ENCODE results near the gene UBR1.
A peak's percentile ranks its signal among the peaks of the same experiment; 100 is the strongest.
"Not testable (repeated sequence)": the region's sequence is repeated elsewhere in the genome, so short reads cannot be mapped to it uniquely, and the experiment has no call there.

UBR1 gene

DNA sequence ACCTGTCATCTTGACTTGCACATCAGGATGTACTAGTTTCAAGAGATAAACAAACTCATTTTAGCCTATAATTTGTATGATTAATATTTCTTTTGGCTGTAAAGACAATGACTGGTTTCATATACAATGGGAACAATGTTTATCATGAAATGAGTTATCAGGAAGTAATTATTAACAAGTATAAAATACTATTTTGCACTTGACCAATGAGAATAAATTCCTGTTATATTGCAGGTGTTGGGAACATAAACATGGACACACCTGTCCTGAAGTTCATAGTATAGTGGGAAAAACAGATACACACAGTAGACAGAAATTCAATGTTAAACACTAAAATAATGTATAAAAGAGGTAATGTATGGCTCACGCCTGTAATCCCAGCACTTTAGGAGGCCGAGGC is 56.9 kb downstream of the UBR1 start:
- no peak for DNase-seq

DNA sequence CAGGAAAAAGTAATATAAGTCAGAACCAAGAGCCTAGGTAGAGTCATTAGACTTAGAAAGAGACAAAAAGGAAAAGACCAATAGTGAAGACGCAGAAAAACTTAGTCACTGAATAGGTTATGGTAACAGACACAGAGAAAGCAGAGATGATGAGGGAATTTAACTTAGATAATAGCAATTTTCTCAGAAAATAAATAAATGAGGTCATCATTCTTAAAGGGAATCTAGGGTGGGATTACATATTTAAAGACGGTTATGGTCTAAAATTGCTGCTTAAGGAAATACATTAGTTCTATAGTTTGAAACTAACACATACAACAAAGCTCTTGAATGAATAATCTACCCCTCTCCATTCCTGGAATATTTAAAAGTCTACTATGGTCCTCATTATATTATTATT is 59.4 kb downstream of the UBR1 start:
- DNase-seq = no peak

DNA sequence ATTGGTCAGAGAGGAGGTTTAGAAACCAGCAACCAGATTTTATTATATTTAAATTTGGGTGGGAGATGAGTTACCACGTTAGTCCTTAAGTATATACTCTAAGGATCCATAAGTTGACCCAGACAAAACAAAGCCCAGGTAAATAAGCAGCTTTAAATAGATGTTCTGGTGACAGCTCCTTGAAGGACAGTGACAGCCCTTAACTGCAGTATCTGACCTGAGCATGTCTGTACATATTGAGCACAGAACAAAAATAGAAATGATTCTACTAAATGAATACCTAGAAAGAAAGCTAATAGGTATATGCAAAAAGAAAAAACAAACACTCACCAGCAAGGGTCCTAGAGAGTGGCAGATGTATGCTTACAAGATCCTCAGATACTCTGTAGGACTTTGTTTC is 63.0 kb downstream of the UBR1 start:
- DNase-seq = no peak

DNA sequence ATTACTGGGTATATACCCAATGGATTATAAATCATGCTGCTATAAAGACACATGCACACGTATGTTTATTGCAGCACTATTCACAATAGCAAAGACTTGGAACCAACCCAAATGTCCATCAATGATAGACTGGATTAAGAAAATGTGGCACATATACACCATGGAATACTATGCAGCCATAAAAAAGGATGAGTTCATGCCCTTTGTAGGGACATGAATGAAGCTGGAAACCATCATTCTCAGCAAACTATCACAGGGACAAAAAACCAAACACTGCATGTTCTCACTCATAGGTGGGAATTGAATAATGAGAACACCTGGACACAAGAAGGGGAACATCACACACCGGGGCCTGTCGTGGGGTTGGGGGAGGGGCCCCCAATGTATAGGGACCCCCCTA is 64.8 kb downstream of the UBR1 start:
- DNase-seq = not testable (repeated sequence)

DNA sequence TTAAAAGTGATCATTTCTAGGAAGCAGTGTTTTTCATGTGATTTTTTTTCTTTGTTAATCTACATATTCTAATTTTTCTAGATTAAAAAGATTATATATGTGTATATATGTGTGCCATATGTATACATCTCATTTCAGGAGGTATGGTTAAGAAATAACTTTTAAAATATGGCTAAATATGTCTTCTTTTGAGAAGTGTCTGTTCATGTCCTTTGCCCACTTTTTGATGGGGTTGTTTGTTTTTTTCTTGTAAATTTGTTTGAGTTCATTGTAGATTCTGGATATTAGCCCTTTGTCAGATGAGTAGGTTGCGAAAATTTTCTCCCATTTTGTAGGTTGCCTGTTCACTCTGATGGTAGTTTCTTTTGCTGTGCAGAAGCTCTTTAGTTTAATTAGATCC is 70.6 kb downstream of the UBR1 start:
- not testable (repeated sequence) for DNase-seq

DNA sequence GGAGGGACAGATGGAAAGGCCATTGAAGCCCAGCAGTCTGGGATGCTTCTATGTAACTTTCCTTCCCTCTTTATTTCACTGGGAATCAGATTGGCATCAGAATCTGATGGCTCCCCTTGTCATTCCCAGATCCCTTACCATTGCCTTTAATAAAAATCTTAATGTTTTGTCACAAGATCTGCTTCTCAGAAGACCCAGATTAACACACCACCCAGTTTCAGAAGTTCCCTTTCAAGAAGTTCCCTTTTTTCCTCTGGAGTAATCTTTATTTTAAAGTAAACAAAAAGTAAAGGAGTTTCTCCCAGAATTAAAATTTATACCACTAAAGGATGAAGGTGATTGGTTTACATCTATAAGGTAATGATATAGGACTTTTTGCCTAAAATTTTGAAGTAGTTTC is 76.4 kb downstream of the UBR1 start:
- DNase-seq = no peak

DNA sequence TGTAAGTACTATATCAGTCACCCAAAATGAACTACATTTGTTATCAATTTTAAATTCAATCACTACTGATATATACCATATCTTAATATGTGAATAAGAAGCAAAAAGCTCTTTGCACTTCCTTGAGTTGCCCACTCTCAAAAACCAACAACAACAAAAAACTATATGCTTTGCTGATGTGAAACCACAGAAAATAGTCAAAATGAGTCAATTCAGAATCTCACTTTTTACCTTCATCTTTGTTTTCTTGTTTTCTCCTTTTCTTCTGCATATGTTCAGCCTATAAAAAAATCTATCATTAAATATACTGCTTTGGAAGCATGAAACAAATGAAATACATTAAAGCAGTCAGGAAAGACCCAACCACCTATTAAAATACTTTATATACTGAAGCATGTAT is 80.7 kb downstream of the UBR1 start:
- no peak for DNase-seq

DNA sequence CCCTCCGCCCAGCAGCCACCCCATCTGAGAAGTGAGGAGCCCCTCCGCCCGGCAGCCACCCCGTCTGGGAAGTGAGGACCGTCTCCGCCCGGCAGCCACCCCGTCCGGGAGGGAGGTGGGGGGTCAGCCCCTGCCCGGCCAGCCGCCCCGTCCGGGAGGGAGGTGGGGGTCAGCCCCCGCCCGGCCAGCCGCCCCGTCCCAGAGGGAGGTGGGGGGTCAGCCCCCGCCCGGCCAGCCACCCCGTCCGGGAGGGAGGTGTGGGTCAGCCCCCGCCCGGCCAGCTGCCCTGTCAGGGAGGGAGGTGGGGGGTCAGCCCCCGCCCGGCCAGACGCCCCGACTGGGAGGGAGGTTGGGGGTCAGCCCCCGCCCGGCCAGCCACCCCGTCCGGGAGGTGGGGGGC is 91.2 kb downstream of the UBR1 start:
- DNase-seq = not testable (repeated sequence)

DNA sequence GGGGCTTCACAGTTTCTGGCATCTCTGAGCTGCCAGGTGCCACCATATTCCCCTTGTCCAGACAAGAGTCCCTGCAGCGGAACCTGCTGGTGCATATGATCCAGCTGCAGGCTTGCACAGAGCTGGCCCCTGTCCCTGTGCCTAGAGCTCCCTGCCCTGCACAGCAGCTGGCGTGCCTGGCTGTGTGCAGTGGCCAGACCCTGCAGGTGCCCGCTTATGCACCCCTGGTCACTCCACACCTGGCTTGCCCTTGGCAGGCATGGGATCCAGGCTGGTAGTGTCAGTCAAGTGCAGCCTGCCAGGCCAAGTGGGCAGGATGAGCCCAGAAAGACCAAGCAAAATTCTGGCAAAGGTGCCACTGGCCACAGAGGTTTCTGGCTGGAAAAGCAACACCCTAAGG is 96.6 kb downstream of the UBR1 start:
- DNase-seq = no peak

DNA sequence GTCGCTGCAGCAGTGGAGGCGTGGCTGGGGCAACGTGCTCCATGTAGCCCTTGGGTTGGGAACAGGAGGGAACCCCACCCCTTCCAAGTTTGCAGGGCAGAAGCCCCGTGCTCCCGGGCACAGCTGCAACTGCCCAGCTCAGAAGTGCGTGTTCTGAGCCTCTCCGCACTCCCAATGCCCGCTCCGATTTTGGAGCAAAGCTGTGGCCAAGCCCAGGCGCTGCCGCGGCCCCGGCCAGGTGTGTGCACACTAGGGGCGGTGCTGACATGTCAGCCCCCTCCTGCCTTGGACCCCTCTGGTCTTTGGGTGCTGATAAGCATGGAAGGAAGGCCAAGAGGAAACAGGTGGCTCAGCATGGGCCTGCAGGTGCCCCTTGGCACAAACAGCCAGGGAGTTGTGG is 97.7 kb downstream of the UBR1 start:
- peak in 1 of 14 donors; percentile 38 for DNase-seq

DNA sequence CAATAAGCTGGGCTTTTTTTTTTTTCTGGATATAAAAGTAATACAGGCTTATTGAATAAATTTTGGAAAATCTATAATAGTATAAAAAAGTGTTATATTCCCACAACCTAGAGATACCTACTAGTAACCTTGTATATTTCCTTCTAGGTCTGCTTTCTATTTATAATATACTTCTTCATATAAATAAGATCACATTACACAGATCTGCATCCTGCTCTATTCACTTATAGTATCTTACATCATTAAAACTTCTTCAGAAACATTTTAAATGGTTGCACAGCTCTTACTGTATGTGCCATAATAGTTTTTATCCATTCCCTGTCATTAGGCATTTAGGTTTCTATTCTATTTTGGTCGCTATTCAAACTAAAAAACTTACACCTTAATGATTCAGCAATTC is 98.3 kb downstream of the UBR1 start:
- no peak for DNase-seq

DNA sequence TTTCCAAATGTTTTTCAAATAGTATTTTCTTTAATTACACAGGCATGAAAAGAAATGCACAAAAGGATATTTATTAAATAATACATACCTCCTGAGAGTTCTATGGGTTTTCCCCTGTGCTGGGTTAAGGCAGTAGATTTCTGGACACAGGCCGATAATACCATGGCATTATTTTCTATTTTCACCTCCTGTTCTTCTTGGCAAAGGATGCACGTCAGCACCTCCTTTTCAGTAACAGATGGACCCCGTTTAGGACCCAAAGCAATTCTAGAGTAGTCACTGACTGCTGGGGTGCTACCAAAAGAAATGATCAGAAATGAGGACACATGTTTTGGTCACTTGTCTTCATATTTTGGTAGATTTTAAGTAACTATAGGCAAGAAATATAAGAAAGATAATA is 98.8 kb downstream of the UBR1 start:
- peak in 1 of 14 donors; percentile 81 for DNase-seq

DNA sequence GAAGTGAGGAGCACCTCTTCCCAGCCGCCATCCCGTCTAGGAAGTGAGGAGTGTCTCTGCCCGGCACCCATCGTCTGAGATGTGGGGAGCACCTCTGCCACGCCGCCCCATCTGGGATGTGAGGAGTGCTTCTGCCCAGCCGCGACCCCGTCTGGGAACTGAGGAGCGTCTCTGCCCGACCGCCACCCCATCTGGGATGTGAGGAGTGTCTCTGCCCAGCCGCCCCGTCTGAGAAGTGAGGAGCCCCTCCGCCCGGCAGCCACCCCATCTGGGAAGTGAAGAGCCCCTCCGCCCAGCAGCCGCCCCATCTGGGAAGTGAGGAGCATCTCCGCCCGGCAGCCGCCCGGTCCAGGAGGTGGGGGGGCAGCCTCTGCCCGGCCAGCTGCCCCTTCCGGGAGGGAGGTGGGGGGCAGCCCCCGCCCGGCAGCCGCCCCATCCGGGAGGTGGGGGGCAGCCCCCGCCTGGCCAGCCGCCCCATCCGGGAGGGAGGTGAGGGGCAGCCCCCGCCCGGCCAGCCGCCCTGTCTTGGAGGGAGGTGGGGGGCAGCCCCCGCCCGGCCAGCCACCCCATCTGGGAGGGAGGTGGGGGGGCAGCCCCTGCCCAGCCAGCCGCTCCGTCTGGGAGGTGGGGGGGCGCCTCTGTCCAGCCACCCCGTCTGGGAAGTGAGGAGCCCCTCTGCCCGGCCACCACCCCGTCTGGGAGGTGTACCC is 100.8 kb downstream of the UBR1 start:
- not testable (repeated sequence) for DNase-seq

DNA sequence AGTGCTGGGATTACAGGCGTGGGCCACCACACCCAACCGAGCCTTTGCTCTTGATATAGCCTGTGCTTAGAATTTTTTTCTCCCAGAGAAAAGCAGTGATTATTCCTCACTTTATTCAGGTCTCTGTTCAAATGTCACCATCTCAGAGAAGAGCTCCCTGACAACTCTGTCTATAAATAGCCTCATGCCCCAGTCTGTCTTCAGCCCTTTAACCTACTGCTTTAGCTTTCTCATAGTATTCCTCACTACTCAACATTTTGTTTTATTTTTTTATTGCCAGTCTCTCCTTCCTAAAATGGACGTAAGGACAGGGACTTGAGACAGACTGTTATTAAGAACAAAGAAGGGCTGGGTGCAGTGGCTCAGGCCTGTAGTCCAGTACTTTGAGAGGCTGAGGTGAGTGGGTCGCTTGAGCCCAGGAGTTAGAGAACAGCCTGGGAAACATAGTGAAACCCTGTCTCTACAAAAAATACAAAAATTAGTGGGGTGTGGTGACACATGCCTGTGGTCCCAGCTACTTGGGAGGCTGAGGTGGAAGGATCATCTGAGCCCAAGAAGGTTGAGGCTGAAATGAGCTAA is 106.5 kb downstream of the UBR1 start:
- DNase-seq = no peak

DNA sequence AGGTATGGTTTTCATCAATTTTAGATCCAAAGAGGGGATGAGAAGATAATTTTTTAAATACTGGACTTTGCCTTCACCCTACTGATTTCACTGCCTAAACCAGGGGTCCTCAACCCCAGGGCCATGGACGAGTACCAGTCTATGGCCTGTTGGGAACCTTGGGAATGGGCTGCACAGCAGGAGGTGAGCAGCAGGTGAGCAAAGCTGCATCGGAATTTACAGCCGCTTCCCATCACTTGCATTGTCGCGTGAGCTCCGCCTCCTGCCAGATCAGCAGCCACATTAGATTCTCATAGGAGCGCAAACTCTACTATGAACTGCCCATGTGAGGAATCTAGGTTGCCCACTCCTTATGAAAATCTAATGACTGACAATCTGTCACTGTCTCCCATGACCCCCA is 109.0 kb downstream of the UBR1 start:
- DNase-seq = no peak

DNA sequence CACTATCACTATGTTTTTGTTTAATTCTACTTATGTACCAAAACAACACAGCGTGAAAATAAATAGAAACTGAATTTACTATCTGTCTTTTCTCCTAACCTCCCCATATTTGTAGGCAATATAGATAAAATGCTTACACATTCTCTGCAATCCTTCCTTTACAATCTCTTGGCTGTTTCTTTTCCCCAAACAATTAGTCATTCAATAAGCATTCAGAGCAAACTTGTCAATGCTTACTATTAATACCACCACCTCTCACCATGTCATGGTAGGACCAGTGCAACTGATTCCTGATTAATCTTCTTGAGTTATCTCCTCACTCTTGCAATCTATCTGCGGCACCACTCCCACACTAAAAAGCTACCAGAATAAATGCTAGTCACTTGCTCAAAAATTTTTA is 111.3 kb downstream of the UBR1 start:
- no peak for DNase-seq

DNA sequence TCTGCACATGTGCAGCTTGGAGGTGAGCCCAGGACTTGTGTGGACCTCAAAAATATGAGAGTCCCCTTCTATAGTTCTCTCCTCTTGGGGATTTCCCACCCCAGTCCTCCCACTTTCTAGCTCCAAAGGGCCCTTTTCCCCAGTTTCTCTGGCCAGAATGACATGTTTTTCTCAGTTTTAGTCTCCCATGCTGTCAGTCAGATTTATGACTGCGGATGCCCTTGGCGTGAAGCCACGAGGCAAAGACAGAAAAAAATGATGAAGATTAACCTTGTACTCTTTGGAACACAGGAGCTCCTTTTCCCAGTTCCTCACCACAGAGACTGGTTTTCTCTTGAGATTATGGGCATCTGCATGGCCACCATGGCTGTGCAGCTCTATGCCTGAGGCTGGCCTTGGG is 113.2 kb downstream of the UBR1 start:
- no peak for DNase-seq

DNA sequence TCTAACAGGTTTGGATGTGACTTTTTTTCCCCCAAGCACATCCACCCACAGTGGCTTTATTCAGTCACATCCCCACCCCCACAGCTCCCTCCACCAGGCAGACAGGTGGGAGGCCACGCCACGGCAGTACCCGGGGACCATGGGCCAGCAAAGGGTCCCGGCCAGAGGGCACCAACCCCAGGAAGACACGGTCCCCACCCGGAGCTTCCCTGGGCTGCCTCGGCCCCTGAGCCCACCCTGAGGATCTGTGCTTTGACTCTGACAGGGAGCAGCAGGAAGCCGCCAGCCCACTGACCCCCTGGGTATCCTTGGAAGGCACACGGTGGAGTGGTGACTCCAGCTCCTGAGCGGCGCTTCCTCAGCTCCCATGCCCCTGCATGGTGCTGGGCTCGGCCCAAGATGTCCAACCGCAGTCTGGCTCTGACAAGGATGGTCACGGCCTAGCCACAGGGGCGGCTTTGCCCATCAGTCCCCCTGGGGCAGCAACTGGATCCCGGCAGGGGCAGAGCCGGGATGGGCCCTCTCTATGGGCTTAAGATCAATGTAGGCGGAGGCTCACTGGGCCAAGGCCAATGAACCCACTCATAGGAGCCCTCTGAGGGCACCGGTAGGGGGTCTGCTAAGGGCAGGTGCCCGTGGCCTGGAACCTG is 119.0 kb downstream of the UBR1 start:
- DNase-seq = no peak

DNA sequence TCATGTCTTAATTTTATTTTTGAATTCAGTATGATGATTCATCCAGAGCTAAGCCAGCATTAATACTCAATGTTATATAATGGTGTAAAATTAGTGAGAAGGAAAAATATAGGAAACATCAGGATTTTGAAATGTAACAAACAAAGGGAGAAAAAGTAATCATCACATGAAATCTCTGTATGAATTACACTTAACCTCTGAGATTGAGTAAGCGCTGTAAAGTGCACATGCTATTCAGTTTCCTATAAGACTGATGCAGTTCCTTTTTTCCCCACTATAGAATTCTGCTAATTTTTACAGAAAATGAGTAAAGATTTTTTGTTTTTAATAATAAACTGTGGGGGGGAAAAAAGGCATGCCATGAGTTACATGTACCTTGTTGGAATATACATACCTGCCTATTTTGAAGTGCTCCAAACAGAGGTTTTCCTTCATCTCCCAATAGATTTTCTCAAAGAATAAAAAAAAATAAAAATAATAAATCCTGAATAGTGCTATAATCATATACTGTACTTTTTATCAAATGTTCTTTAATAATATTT is 121.3 kb downstream of the UBR1 start:
- DNase-seq = no peak

DNA sequence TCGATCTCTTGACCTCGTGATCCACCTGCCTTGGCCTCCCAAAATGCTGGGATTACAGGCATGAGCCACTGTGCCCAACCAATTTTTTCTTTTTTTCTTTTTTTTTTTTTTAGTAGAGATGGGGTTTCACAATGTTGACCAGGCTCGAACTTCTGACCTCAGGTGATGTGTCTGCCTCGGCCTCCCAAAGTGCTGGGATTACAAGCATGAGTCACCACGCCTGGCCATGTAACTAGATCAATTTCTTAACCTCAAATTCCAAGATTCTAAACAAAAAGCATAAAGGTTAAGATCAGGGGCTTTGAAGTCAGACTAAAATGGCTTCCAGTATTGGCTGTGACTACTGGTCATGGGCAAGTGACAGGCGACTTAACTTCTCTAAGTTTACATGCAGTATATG is 126.7 kb downstream of the UBR1 start:
- DNase-seq = not testable (repeated sequence)

DNA sequence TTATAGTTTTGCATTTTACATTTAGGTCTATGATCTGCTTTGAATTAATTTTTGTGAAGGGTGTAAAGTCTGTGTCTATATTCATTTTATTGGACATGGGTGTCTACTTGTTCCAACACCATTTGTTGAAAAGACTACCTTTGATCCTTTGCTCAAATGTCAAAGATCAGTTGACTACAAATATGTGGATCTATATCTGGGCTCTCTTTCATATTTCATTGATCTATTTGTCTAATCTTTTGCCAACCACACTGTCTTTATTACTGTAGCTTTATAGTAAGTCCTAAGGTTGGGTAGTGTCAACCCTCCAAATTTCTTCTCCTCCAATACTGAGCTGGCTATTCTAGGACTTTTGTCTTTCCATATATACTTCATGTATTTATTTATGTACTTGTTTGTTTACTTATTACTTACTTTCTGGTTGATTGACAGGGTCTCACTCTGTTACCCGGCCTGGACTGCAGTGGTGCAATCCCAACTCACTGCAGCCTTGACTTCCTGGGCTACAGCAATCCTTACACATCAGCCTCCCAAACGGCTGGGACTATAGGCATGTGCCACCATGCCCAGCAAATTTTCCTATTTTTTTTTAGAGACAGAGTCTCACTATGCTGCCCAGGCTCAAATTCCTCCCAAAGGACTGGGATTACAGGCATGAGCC is 131.5 kb downstream of the UBR1 start:
- no peak for DNase-seq

DNA sequence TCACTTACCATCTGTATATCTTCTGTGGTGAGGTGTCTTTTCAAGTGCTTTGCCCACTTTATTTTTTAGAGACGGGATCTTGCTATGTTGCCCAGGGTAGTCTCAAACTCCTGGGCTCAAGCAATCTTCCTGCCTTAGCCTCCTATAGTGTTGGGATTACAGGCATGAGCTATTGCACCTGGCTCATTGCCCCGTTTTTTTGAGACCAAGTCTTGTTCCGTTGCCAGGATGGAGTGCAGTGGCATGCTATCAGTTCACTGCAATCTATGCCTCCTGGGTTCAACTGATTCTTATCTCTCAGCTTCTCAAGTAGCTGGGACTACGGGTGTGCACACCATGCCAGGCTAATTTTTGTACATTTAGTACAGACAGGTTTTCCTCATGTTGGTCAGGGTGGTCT is 132.7 kb downstream of the UBR1 start:
- DNase-seq = no peak

DNA sequence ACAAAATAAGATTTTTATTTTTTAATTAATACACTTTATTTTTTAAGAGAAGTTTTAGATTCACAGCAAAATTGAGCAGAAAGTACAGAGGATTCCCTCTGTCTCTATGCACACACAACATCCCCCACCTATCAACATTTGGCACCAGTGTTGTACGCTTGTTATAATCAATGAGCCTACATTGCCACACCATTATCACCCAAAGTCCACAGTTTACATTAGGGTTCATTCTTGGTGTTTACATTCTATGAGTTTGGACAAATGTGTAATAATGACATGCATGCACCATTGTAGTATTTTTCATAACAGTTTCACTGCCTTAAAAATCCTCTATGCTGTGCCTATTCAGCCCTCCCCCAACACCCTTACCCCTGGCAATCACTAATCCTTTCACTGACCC is 134.0 kb downstream of the UBR1 start:
- DNase-seq = no peak

Measured in C1 segment of cervical spinal cord (tissue), 14 donors.